G401 (cell line): ENCODE data around the gene MAP3K3. TPM values are rescaled to one million over a fixed set of nuclear protein-coding genes. Genes with fewer than 3 reads are reported as not detected.

Source experiments
- DNase-seq: peaks from one replicate; pipeline ENCODE4 v3.0.0-alpha.2; 2015; ENCODE audit warnings: low spot score
- in situ Hi-C: cut with HindIII; loops from 2 replicates; pipeline ENCODE4 v1.10.0; 2016; ENCODE audit warnings: low sequenced_read_pairs, mixed read lengths
- total RNA-seq: library from RNA; depleted of rRNA; stranded (reverse); fragments of >200 nt; shearing (Covaris generic); gene quantifications from 2 replicates; pipeline ENCODE4 v1.2.3, GENCODE V29; 2014

The MAP3K3 gene
- total RNA-seq, 1 experiment from 2014 or later = 9.1 TPM

GRCh38 chr17:63613663-63614062 lies 8.6 kb upstream of the MAP3K3 start:
- DNase-seq = no peak
- in situ Hi-C loops = no loop called here

GRCh38 chr17:63621229-63621683 lies 961 bp upstream of the MAP3K3 start:
- in situ Hi-C loops = no loop called here
- DNase-seq = no peak

GRCh38 chr17:63622574-63623390 lies 565 bp downstream of the MAP3K3 start:
- in situ Hi-C loops = no loop called here
- DNase-seq = peak; percentile 49

GRCh38 chr17:63623786-63624530 lies 1.7 kb downstream of the MAP3K3 start:
- in situ Hi-C loops = no loop called here

GRCh38 chr17:63624531-63624880 lies 2.3 kb downstream of the MAP3K3 start:
- DNase-seq = no peak
- in situ Hi-C loops = no loop called here

More at GRCh38 chr17:63623786-63624530, 1.7 kb downstream of the MAP3K3 start:
- no peak for DNase-seq

GRCh38 chr17:63626551-63627180 lies 4.4 kb downstream of the MAP3K3 start:
- DNase-seq = no peak
- in situ Hi-C loops = no loop called here

- in situ Hi-C loops = no loop called here
- no peak for DNase-seq
Measured at GRCh38 chr17:63629627-63630026, 7.4 kb downstream of the MAP3K3 start.

GRCh38 chr17:63631062-63631461 lies 8.8 kb downstream of the MAP3K3 start:
- in situ Hi-C loops = no loop called here
- no peak for DNase-seq

- in situ Hi-C loops = no loop called here
- no peak for DNase-seq
Measured at GRCh38 chr17:63631626-63632025, 9.4 kb downstream of the MAP3K3 start.

GRCh38 chr17:63633742-63634141 lies 11.5 kb downstream of the MAP3K3 start:
- no peak for DNase-seq
- in situ Hi-C loops = no loop called here

- DNase-seq = no peak
- in situ Hi-C loops = no loop called here
Measured at GRCh38 chr17:63634163-63634562, 11.9 kb downstream of the MAP3K3 start.

- in situ Hi-C loops = no loop called here
- no peak for DNase-seq
Measured at GRCh38 chr17:63634816-63635215, 12.6 kb downstream of the MAP3K3 start.

- DNase-seq = no peak
- in situ Hi-C loops = no loop called here
Measured at GRCh38 chr17:63635290-63635689, 13.1 kb downstream of the MAP3K3 start.

- peak; percentile 32 for DNase-seq
- in situ Hi-C loops = no loop called here
Measured at GRCh38 chr17:63635787-63636186, 13.6 kb downstream of the MAP3K3 start.

- in situ Hi-C loops = no loop called here
- DNase-seq = no peak
Measured at GRCh38 chr17:63639125-63639524, 16.9 kb downstream of the MAP3K3 start.

- no peak for DNase-seq
- in situ Hi-C loops = no loop called here
Measured at GRCh38 chr17:63640038-63640437, 17.8 kb downstream of the MAP3K3 start.

- in situ Hi-C loops = no loop called here
- DNase-seq = no peak
Measured at GRCh38 chr17:63641692-63642448, 19.7 kb downstream of the MAP3K3 start.

- DNase-seq = no peak
- in situ Hi-C loops = no loop called here
Measured at GRCh38 chr17:63644846-63645245, 22.6 kb downstream of the MAP3K3 start.

GRCh38 chr17:63645775-63646487 lies 23.7 kb downstream of the MAP3K3 start:
- DNase-seq = no peak

More at GRCh38 chr17:63645775-63646487, 23.7 kb downstream of the MAP3K3 start:
- in situ Hi-C loops = no loop called here
